ENCODE data around the gene ABI1. TPM values are rescaled to one million over a fixed set of nuclear protein-coding genes. Genes with fewer than 3 reads are reported as not detected.

The ABI1 gene
- total RNA-seq, 1 experiment from 2014 or later: 36.9 TPM

DNA sequence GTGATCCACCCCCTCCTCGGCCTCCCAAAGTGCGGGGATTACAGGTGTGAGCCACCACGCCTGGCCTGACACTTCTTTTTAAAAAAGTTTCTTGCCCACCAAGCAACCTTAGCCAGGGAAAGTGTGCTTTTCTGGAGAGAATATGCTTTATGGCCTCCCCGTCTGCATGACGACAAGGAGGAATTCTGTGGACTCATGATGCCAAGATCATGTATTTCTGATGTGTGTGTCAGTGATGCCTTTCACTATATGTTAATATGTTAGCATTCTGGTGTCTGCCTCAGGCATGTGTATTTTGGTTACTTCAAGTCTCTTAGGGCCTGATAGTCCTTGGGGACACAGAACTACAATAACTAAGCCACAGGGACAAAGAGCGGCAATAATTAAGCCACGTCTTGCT is 161.1 kb downstream of the ABI1 start:
- Histone ChIP-seq H3K23me2 (ENCODE audit: insufficient read length, low read depth, low read length, poor library complexity, severe bottlenecking) (peaks cover 6% of the 10 kb centered on the region), H3K79me2 (ENCODE audit: insufficient read depth, low read length) (peaks cover 23% of the 10 kb centered on the region; the same call in 1 of the 2 replicates), H3K79me1 (ENCODE audit: insufficient read depth, low read depth, low read length, poor library complexity, severe bottlenecking) (peaks cover 5% of the 10 kb centered on the region), H4K20me1 (ENCODE audit: control insufficient read depth, insufficient read depth, insufficient read length) (no peaks in the 10 kb centered on the region), H3K4me2 (ENCODE audit: insufficient read depth, insufficient read length, low read length) (no peak overlapping the region), H2BK5ac (ENCODE audit: insufficient read length, low read length) (no peak overlapping the region), H4K91ac (ENCODE audit: insufficient read length, low read depth, low read length) (no peak overlapping the region), H2BK120ac (ENCODE audit: low read depth, low read length, poor library complexity, severe bottlenecking) (no peak overlapping the region), H3K27me3 (ENCODE audit: insufficient read depth, low read length) (no peaks in the 10 kb centered on the region), H2BK12ac (ENCODE audit: insufficient read length, low read depth, low read length) (no peak overlapping the region), H3K14ac (ENCODE audit: insufficient read depth, low read length) (no peak overlapping the region), H2AK5ac (ENCODE audit: insufficient read length, low read length) (no peak overlapping the region), H3K18ac (ENCODE audit: insufficient read length, low read depth, low read length) (no peak overlapping the region), H3K9me3 (ENCODE audit: control insufficient read depth, low read depth, low read length) (no peaks in the 10 kb centered on the region), H3K23ac (ENCODE audit: insufficient read length, low read depth, low read length) (no peak overlapping the region), H3K27ac (ENCODE audit: insufficient read length, low read depth, low read length) (no peak overlapping the region), H2BK20ac (ENCODE audit: low read depth, low read length, poor library complexity, severe bottlenecking) (no peak overlapping the region), H2AFZ (ENCODE audit: low read length) (no peak overlapping the region), H3K56ac (ENCODE audit: insufficient read length, low read depth, low read length) (no peak overlapping the region), H2BK15ac (ENCODE audit: low read depth, low read length) (no peak overlapping the region), H3K4me1 (ENCODE audit: insufficient read depth, low read length) (no peaks in the 10 kb centered on the region), H4K8ac (replicated peaks; ENCODE audit: insufficient read length, low read depth, low read length) (no peak overlapping the region), H4K5ac (ENCODE audit: insufficient read length, low read depth, low read length) (no peak overlapping the region), H3K4ac (ENCODE audit: low read depth, low read length) (no peak overlapping the region), H3T11ph (ENCODE audit: low read length) (no peak overlapping the region), H3K9ac (ENCODE audit: extremely low read depth, insufficient read length, low read length) (no peak overlapping the region)
- WGBS (ENCODE audit: extremely low coverage, insufficient read length, low lambda C conversion rate): no CpG with 5 or more reads among the region's 7 CpGs
- no peak for DNase-seq
- peaks cover 7 to 15% of the 10 kb centered on the region in 2 experiments; a peak in 3 of 4 replicates for H3K4me1 Mint-ChIP-seq
- TF ChIP-seq, protein P1, sequence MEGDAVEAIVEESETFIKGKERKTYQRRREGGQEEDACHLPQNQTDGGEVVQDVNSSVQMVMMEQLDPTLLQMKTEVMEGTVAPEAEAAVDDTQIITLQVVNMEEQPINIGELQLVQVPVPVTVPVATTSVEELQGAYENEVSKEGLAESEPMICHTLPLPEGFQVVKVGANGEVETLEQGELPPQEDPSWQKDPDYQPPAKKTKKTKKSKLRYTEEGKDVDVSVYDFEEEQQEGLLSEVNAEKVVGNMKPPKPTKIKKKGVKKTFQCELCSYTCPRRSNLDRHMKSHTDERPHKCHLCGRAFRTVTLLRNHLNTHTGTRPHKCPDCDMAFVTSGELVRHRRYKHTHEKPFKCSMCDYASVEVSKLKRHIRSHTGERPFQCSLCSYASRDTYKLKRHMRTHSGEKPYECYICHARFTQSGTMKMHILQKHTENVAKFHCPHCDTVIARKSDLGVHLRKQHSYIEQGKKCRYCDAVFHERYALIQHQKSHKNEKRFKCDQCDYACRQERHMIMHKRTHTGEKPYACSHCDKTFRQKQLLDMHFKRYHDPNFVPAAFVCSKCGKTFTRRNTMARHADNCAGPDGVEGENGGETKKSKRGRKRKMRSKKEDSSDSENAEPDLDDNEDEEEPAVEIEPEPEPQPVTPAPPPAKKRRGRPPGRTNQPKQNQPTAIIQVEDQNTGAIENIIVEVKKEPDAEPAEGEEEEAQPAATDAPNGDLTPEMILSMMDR (conservative IDR thresholded peaks at IDR 0.05): no peak
- H3K4me3 Mint-ChIP-seq: peak overlapping the region in 1 of 2 experiments; percentile 14; a peak in 1 of 5 replicates
- H3K27me3 Mint-ChIP-seq (ENCODE audit: low read depth): no peaks in the 10 kb centered on the region
- H3K36me3 Mint-ChIP-seq (ENCODE audit: insufficient read depth in 1 of 3, low read depth in 3 of 3): peaks cover 30 to 38% (median 35%) of the 10 kb centered on the region in 3 experiments
- no peak overlapping the region for H3K27ac Mint-ChIP-seq
- peaks cover 0 to 7% of the 10 kb centered on the region in 2 experiments; a peak in 3 of 5 replicates for H3K9me3 Mint-ChIP-seq

Measured in H9 (cell line).